Mammary microvascular endothelial cell (primary cell): ENCODE measurements around the gene SAP130. TPM values are rescaled to one million over a fixed set of nuclear protein-coding genes. Genes with fewer than 3 reads are reported as not detected.

ENCODE experiments used
- total RNA-seq: library from RNA; depleted of rRNA; stranded (reverse); fragments of >200 nt; gene quantifications from 2 replicates; pipeline ENCODE4 v1.2.3, GENCODE V29; 2015

SAP130 gene
- 9.7 and 12.1 TPM in 2 replicates for total RNA-seq

GRCh38 chr2:128027801-128028667 is at the start of gene SAP130:
Gene SAP130, minus strand, starts transcription at chr2:128028059. Its CDS starts 1,767 bp downstream, at chr2:128026292.

Other genes with a start within 250 kb of the SAP130 start
- 17.3 and 19.8 TPM in 2 replicates for gene WDR33, start 216.9 kb downstream of the SAP130 start, total RNA-seq
- 16.0 and 21.1 TPM in 2 replicates for gene POLR2D, start 169.9 kb downstream of the SAP130 start, total RNA-seq
- gene AMMECR1L, start 142.1 kb downstream of the SAP130 start, total RNA-seq, result 10.1 and 10.9 TPM in 2 replicates
- gene UGGT1, start 63.1 kb upstream of the SAP130 start, total RNA-seq, result 46.8 and 57.8 TPM in 2 replicates